Subcutaneous adipose tissue (tissue), 4 donors: ENCODE measurements around the gene PEAK3. TPM values are rescaled to one million over a fixed set of nuclear protein-coding genes. Genes with fewer than 3 reads are reported as not detected.

ENCODE experiments used
- CTCF ChIP-seq: fragments of 450-650 bp; IDR thresholded peaks from one replicate; pipeline ENCODE4 v1.5.1; 2016; ENCODE audit warnings: low read depth, mild to moderate bottlenecking, control low read depth, antibody characterized with exemption, moderate library complexity
- total RNA-seq, 4 donors: library from RNA; depleted of rRNA; stranded (reverse); fragments of >200 nt; gene quantifications; one replicate each; pipeline ENCODE4 v1.1.0, GENCODE V29; 2016

PEAK3 gene
- total RNA-seq, 4 donors from 2014 or later = 0.68 to 0.88 (median 0.75) TPM; not detected in 1

- no peak for TF ChIP-seq CTCF
Measured at GRCh38 chr19:2239771-2240770, 41.9 kb downstream of the PEAK3 start.

- TF ChIP-seq CTCF = no peak
Measured at GRCh38 chr19:2239173-2239572, 42.8 kb downstream of the PEAK3 start.

GRCh38 chr19:2237869-2238153 lies 44.2 kb downstream of the PEAK3 start:
- TF ChIP-seq CTCF = no peak

- TF ChIP-seq CTCF = no peak
Measured at GRCh38 chr19:2237051-2237868, 44.7 kb downstream of the PEAK3 start.

- TF ChIP-seq CTCF = no peak
Measured at GRCh38 chr19:2236314-2237050, 45.5 kb downstream of the PEAK3 start, which contains the start of the genes PLEKHJ1 and SF3A2. Gene PLEKHJ1 (minus strand): TSS chr19:2236329. CDS start chr19:2236248, 81 bp downstream. Gene SF3A2 (plus strand): TSS chr19:2236824. CDS start chr19:2243419, 6,595 bp downstream.

GRCh38 chr19:2236064-2236313 lies 46.0 kb downstream of the PEAK3 start:
- TF ChIP-seq CTCF = no peak
